ENCODE results near the gene ULK3. TPM values are rescaled to one million over a fixed set of nuclear protein-coding genes. Genes with fewer than 3 reads are reported as not detected.

Gene ULK3
- total RNA-seq, 4 donors from 2014 or later, result 53.3 to 113 (median 60.9) TPM

DNA sequence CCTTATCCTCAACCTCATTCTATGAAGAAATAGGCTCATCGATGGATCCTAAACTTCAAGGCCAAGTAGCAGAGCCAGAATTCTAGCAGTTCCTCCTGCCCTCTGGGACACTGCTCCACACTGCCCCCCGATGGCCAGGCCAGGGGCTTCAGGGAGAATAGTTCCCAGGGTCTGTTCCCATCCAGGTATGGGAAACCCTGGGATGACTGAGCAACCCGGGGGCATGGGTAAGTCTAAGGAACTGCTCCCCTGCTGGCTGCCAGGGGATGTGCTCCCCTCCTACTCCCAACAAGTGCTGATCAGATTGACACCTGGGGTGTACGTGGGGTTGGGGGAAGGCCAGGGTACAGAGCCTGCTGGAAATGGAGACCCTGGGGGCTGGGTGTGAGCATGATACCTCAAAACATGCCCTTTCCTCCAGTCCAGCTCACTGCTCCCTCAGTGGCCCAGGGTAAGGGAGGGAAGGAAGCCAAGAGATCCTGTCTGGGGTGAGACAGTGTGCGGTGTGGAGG is 7.6 kb downstream of the ULK3 start:
- no peak for TF ChIP-seq POLR2A (IDR thresholded peaks at IDR 0.05)
- TF ChIP-seq, protein P1, sequence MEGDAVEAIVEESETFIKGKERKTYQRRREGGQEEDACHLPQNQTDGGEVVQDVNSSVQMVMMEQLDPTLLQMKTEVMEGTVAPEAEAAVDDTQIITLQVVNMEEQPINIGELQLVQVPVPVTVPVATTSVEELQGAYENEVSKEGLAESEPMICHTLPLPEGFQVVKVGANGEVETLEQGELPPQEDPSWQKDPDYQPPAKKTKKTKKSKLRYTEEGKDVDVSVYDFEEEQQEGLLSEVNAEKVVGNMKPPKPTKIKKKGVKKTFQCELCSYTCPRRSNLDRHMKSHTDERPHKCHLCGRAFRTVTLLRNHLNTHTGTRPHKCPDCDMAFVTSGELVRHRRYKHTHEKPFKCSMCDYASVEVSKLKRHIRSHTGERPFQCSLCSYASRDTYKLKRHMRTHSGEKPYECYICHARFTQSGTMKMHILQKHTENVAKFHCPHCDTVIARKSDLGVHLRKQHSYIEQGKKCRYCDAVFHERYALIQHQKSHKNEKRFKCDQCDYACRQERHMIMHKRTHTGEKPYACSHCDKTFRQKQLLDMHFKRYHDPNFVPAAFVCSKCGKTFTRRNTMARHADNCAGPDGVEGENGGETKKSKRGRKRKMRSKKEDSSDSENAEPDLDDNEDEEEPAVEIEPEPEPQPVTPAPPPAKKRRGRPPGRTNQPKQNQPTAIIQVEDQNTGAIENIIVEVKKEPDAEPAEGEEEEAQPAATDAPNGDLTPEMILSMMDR (IDR thresholded peaks at IDR 0.05), result peak; percentile 47 to 79 (median 70)
- Histone ChIP-seq H3K36me3 (peaks cover 10 to 49% (median 16%) of the 10 kb centered on the region in 3 donors), H3K9me3 (no peaks in the 10 kb centered on the region), H3K27ac (no peak overlapping the region), H3K27me3 (peaks cover 0 to 1% (median 0%) of the 10 kb centered on the region in 4 donors), H3K4me1 (peaks cover 0 to 20% (median 0%) of the 10 kb centered on the region in 3 donors), H3K4me3 (no peak overlapping the region)
- DNase-seq, result no peak
- intact Hi-C loops (cut with DNase I), result no loop called here
- WGBS, 2 donors, result 47 to 60% methylated on average over 3 of the region's 5 CpGs

- intact Hi-C loops (cut with DNase I), result no loop called here
- H3K27ac ChIP-seq, result no peak overlapping the region
- H3K4me1 ChIP-seq, result peaks cover 0 to 14% (median 0%) of the 10 kb centered on the region in 3 donors
- DNase-seq, result no peak
- H3K36me3 ChIP-seq, result peaks cover 9 to 30% (median 12%) of the 10 kb centered on the region in 3 donors
- WGBS, 2 donors, result 67% methylated on average over 5 of the region's 12 CpGs; no CpG with 5 or more reads in 1 of the 2 donors
- no peak for TF ChIP-seq POLR2A (IDR thresholded peaks at IDR 0.05)
- TF ChIP-seq, protein P1 (IDR thresholded peaks at IDR 0.05), result no peak
- H3K4me3 ChIP-seq, result no peak overlapping the region
- peaks cover 0 to 17% (median 0%) of the 10 kb centered on the region in 4 donors for H3K27me3 ChIP-seq
- H3K9me3 ChIP-seq, result no peaks in the 10 kb centered on the region
Measured at GRCh38 chr15:74833376-74834107, 9.4 kb downstream of the ULK3 start.

DNA sequence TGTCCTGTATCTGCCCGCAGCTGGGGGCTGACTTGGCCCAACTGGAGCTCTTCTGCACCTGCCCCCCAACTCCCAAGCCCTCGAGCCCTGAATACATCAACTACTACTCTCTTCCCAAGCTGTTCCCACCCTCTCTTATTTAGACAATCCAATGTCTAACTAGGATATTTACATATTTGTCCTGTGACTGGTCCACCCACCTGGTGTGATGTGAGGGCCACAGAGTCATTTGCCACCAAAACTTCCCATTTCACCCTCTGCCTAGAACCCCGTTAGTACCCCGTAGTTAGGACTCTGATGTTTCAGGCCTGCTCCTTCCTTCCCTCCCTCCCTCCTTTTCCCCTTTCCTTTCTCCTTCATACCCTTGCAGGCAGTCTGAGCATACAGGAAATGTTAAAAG is 10.1 kb downstream of the ULK3 start:
- intact Hi-C loops (cut with DNase I), result no loop called here

DNA sequence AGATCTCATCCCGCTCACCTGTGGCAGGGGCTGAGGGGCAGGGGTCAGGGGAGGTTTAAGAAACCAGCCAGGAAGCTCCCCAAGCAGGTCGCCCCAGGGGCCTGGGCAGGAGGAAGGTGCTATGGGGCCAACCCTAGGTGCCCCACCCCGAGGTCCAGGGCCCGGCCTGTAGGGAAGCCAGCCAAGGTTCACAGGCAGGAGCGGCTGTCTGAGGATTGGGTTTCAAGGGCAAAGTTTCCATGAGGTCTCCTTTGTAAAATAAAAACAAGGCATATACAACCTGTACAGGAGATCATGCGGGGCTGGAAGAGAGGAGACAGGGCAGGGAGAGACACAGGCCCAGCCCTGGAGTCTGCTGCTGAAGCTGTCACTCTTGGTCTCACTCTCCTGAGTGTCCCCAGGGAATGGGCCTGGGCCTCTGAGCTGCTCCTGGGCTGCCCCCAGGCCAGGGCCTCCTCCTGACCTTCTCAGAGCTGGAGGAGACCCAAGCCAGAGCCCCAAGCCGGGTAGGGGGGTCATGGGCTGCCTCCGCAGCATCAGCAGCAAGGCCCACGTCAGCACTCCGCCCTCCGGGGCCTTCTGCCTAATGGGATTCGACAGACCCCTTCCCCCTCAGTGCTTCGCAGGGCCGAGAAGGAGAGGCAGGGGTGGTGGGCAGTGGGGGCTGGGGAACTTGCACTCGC is 11.0 kb downstream of the ULK3 start:
- no peak overlapping the region for H3K4me3 ChIP-seq
- intact Hi-C loops (cut with DNase I), result no loop called here
- TF ChIP-seq, protein P1 (IDR thresholded peaks at IDR 0.05), result no peak
- TF ChIP-seq POLR2A (IDR thresholded peaks at IDR 0.05), result no peak
- H3K27ac ChIP-seq, result no peak overlapping the region
- peaks cover 0 to 14% (median 0%) of the 10 kb centered on the region in 3 donors for H3K4me1 ChIP-seq
- DNase-seq, result no peak
- H3K36me3 ChIP-seq, result peaks cover 5 to 15% (median 9%) of the 10 kb centered on the region in 3 donors
- 56 to 62% methylated on average over 5 to 10 of the region's 15 CpGs for WGBS, 2 donors
- H3K9me3 ChIP-seq, result no peaks in the 10 kb centered on the region
- peaks cover 0 to 33% (median 2%) of the 10 kb centered on the region in 4 donors for H3K27me3 ChIP-seq

More for the DNA sequence above, 10.1 kb downstream of the ULK3 start:
- Histone ChIP-seq H3K4me3 (no peak overlapping the region), H3K27me3 (peaks cover 0 to 24% (median 0%) of the 10 kb centered on the region in 4 donors), H3K36me3 (peaks cover 7 to 23% (median 11%) of the 10 kb centered on the region in 3 donors), H3K9me3 (no peaks in the 10 kb centered on the region), H3K4me1 (peaks cover 0 to 14% (median 0%) of the 10 kb centered on the region in 3 donors), H3K27ac (no peak overlapping the region)
- no peak for DNase-seq
- TF ChIP-seq, protein P1 (IDR thresholded peaks at IDR 0.05), result no peak
- no peak for TF ChIP-seq POLR2A (IDR thresholded peaks at IDR 0.05)
- 41 to 63% methylated on average over 4 of the region's 4 CpGs for WGBS, 2 donors

DNA sequence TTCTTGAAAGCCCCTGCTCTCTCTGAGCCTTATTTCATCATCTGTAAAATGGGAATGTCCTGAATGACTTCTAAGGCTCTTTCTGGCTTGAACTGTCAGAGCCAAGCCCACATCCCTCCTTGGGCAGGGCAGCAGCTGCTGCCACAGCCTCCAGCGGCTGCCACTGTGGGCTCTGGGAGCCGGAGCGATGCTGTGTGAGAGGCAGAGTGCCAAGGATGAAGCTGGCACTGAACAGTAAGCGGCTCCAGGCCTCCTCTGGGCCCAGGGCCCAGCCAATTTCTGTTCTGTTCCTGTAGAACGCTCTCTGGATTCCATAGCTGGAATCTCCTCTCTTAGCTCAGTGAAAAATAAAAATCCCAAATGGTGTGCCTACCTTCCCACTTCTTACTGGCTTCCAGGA is 12.1 kb downstream of the ULK3 start:
- Histone ChIP-seq H3K4me1 (peaks cover 0 to 23% (median 0%) of the 10 kb centered on the region in 3 donors), H3K36me3 (peaks cover 0 to 4% (median 0%) of the 10 kb centered on the region in 3 donors), H3K9me3 (no peaks in the 10 kb centered on the region), H3K27ac (no peak overlapping the region), H3K27me3 (peaks cover 0 to 44% (median 2%) of the 10 kb centered on the region in 4 donors), H3K4me3 (no peak overlapping the region)
- TF ChIP-seq POLR2A (IDR thresholded peaks at IDR 0.05), result no peak
- TF ChIP-seq, protein P1 (IDR thresholded peaks at IDR 0.05), result no peak
- intact Hi-C loops (cut with DNase I), result no loop called here
- no peak for DNase-seq
- 32 to 60% methylated on average over 1 to 5 of the region's 5 CpGs for WGBS, 2 donors

All from esophagus squamous epithelium (tissue), 5 donors.